NCI-H226 (cell line): ENCODE measurements around the gene SERTAD4.
A peak's percentile ranks its signal among the peaks of the same experiment; 100 is the strongest.

Experiments used
- DNase-seq: peaks from one replicate; pipeline ENCODE4 v3.0.0-alpha.2; 2015

The SERTAD4 gene

DNA sequence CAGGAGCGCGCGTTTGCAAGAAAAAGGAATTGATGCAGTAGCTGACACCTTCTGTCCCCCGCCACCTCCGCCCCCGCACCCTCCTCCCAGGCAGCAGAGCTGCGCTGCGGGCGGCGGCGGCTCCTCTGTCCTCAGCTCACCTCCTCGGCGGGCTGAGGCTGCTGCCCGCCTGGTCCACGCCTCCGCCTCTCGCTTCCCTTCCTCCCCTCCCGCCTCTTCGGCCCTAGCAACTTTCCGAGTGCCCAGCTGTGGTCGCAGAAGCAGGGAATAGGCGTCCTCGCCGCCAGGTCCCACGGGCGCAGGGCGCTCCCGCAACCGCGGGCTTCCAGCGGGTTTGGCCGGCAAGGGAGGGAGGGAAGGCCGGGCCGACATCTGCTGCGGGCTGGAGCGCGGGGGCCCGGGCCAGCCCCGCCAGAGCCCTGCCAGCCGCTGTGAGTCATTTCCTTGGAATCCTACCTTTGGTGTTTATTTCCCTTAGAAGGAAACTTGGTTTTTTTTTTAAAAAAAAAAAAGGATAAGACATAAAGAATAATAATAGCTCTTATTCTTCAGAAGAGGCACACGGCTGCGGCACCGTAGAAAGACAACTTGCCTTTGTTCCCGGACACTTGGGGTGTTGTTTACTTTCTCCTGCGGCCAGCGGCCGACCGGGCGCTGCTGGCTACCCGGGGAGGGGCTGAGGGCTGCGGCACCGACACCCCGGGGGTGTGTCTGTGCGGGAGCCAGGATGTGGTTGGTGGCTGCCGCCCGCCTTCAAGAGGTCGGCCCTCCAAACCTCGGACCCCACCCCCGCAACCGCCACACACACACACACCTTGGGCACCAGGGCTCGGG is 1.1 kb downstream of the SERTAD4 start:
- peak; percentile 42 for DNase-seq

- DNase-seq: no peak
Observed at GRCh38 chr1:210234329-210234757, 1.7 kb downstream of the SERTAD4 start.

DNA sequence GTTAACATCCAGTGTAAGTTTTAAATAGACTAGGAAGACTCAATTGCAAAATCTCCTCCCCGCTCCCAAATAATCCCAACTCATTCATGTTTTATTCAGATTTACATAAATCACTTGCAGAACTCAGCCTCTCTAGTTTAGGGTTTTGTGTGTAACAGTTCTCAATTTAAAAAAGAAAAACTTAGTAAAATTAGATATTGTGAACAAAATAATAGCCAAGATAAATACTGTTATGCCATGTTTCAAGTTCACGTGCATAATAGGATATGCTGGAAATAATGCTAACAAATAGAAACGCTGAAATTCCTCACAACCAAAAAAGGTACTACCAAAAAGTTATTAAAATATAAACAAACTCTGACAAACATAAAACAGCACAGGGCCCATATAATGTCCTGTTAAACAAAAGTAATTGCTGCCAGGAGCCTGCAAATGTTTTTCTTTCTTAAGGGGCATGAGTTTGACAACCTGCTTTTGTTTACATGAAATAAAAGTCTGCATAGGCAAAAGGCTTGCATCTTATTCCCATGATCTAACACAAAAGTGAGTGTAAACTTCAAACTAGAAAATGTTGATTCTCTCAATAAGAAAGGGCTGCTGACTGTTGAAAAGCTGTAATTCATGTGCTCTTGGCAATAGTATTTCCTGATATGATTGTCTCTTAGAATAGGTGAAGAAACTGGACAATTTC is 2.9 kb downstream of the SERTAD4 start:
- DNase-seq: no peak

- DNase-seq: no peak
Observed at GRCh38 chr1:210236386-210236839, 3.8 kb downstream of the SERTAD4 start.

DNA sequence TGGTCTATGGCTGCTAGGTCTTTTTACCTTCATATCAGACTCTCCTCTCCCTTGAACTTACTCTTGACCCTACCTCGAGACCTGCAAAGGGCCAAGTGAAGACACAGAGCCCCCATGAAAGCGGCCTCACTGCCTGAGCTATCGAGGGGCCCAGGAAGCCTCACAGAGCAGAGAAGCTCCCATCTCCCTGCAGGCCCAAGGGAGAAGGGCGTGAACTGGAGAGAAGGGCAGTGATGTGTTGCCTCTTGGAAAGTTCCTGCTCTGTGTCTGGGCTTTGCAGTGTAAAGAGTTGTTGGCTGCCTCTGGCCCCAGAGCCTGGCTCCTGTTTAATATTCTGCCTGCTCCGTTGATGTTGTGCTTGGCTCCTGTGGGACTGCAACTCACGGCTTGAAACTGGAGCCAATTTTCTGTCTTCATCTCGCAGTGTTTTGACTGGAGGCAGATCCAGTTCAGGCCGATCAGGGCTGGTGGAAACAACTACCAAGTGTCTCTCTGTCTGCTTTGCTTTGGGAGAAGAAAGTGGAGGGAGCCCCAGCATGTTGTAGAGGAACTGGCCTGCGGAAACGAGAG is 4.3 kb downstream of the SERTAD4 start:
- DNase-seq: no peak

DNA sequence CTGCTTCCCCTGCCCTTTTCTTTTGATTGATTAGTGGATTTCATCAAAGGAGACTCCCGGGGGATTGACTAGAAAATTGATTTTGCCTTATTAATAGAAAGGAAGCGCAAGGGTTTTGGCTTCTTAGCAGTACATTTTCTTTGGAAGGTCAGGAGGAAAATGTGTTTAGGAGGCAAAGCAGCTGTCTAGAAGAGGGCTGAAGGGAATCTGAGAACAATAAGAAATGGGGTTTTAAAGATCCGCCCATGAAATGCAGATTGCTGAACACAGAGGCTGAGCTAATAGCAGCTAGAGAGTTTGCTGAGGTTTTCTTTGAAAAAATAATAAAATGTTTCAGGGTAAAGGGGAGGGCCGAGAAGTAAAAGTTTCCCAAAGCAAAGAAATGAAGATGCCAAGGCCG is 4.9 kb downstream of the SERTAD4 start:
- DNase-seq: no peak

DNA sequence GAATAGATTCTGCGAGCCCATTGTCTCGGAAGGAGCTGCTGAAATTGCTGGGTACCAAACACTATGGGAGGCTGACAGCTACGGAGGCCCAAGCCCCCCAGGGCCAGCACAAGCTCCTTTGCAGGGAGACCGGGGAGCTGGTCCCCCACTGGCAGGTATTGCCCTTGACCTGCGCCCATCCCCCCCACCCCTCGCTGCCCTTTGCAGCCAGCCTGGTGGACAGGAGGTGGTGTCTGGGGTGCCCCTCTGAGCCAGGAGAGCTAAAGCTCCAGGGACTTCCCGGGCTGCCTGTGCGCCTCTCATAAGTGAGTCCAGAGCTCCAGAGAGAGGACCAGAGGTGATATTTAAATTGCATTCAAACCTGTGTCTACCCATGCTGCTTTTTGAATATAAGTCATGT is 5.4 kb downstream of the SERTAD4 start:
- no peak for DNase-seq

DNA sequence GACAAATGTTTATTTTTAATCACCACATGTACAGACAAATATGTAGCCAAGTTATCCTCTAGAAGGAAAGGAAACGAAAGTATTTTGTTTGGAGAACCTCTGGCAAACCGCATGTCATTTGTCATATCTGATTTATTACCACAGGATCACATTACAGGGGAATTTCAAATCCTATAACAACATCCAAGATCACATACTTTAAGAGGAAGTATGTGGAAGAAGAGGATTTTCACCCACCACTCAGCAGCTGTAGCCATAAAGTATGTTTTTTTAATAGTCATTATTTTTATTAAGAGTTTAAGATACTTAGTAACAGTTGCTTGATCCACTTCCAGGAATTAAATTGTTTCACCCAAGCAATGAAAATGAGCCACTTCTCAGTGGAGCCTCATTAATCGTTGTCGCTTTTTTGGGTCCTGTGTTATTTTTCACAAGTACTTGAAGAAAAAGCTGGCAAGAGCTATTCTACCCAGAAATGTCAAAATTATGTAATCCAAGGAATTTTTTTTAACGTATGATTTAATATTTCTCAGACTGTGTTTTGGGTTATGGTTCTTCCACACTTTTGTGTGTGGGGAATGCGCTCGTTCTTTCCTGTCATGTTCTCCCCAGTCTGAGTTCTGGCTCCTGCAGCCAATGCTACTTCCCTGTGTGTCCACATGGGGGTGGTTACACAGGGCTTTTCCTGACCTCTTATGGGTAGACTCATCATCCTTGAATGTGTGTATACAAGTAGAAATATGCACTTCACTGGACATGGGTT is 6.9 kb downstream of the SERTAD4 start:
- peak; percentile 65 for DNase-seq

DNA sequence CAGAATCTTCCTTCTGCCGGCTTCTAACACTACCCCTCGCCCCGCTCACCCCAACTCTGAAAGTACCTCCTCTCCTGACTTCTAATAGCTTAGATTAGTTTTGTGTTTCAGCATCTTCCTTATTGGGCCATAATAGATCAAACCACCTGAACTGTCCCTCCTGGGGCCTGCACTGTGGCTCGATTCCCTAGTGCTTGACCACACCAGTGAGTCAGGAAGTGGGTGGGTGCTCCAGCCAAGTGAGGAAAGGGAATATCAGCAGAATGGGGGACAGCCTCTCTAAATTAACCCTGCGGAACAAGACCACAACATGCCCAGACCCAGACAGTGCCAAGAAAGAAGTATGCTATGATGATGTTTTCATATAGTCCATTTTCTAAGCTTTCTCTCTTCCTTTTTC is 8.5 kb downstream of the SERTAD4 start:
- DNase-seq: no peak

DNA sequence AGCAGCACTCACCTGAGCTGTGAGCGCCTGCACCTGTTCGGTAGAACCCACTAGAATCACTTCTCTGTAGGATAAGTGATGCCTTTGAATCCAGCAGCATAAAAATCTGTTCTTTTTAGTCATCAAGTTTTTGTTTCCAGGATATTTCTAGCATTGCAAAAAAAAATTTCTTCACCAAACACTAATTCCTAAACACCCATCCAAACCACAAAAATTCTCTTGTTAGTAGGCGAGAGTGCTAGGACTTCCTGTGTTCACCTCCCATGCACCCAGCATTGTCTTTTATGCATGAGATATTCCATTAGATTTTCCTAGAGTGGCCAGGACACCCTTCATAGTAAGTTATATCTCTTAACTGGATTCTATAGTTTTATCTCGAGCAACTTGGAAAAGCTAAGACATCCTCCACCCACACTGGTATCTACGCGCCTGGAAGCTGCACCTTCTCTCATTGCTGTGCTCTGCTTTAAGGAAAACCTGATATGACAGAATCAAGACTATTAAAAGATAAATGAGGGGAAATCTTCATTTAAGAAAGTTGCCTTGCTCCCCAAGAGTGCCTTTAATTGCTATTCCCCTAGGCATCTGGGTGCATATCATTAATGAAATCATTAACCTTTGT is 12.3 kb downstream of the SERTAD4 start:
- peak; percentile 29 for DNase-seq

GRCh38 chr1:210246447-210246846 is 13.9 kb downstream of the SERTAD4 start:
- DNase-seq: no peak

- DNase-seq: no peak
Observed at GRCh38 chr1:210248341-210248740, 15.7 kb downstream of the SERTAD4 start.

- DNase-seq: no peak
Observed at GRCh38 chr1:210250665-210250997, 18.0 kb downstream of the SERTAD4 start.

DNA sequence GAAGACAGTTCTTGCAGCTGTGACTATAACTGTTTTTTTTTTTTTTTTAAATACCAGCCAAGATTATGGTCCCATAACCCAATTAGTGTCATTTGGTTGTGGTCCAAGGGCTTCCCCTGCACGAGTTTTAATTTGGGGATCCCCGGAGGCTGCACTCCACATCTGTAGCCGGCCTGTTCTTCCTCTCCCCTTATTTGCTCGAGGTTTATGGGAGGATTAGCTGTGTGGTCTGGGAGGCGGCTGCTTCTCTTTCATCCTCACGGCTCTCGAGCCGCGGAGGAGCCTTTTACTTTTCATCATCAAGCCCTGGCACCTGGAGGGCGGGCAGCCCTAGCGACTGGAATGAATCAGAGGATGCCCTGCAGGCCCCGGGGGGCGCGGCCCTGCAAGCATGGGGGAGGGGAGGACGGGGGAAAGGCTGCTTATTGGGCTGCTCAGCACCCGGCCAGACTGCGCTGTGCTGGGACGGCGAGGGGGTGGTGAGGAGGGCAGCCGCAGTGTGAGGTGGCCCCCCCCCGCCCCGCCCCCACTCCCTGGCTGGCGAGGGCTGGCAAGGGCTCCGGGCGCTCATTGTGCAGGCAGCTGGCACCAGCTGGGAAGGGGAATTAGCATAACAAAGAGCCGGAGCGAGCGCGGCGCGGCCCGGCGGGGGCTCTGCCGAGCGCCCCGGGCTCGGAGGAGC is 18.5 kb downstream of the SERTAD4 start:
- peak; percentile 66 for DNase-seq

DNA sequence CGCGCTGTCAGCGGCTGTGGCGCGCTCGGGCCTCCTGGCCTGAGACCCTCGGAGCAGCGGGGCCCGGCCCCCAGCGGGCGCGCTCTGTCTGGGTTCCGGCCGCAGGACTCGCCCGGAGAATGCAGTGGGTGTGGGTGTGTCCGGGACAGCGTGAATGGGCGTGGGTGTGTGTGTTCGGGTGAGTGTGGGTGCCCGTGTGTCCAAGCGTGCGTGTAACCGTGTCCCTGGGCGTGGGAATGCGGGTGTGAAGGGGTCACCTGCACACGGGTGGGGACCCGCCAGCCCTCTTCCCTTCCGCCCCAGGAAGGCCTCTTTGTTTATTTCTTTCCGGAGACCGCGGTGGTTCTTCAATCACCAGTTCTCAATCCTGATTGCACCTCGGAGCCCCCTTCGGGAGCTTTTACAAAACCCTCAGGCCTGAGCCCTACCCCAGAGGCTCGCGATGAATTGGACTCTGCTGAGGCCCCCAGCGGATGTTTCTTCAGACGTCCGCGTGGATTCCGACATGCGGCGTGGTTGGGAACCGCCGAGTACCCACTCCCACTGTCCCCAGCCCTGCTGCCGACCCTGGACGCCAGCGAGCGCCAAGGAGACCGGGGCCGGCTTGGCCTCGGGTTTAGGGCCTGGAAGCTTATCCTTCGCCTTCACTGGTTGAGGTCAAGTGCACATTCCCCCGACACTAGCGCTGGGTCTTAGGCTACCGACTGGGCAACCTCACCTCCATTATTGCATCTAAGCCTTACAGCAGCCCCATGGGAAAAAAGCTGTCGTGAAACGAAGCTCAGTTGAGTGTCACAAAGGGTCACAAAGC is 19.3 kb downstream of the SERTAD4 start:
- DNase-seq: no peak

DNA sequence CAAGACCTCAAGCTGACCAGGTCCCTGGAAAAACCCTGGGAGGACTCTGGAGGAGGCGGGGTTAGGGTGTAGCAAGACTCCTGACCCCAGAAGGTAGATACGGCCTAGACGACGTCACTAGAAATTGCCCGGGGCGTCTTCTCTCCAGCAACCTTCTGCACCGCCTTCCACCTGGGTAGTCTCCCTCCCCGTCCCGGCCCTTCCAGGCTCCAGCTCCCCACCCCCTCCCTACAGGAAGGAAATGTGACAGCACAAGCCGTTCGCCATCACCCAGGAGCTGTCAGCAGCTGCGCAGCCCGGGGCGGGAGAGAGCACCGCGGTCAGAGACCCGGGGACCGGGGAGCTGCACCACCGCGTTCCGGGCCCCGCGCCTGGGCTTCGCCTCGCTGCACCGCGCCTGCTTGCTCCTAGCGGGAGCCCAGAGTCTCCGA is 20.0 kb downstream of the SERTAD4 start:
- no peak for DNase-seq

DNA sequence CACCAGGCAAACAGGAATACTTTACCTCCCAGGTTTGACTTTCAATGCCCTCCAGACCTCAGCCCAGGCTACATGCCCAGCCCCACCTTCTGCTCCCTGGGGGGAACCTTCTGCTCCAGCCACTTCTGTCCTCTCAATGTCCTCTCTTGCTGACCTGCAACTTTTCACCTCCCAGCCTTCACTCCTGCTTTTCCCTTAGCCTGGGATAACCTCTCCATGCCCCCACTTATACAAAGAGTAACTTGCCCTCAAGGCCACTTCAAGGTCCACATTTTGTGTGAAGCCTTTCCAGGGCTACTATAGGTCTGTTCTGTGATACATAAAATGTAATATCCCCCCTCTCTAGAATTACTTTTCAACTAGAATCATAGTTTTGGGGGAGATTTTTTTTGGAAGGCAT is 21.7 kb downstream of the SERTAD4 start:
- DNase-seq: no peak

DNA sequence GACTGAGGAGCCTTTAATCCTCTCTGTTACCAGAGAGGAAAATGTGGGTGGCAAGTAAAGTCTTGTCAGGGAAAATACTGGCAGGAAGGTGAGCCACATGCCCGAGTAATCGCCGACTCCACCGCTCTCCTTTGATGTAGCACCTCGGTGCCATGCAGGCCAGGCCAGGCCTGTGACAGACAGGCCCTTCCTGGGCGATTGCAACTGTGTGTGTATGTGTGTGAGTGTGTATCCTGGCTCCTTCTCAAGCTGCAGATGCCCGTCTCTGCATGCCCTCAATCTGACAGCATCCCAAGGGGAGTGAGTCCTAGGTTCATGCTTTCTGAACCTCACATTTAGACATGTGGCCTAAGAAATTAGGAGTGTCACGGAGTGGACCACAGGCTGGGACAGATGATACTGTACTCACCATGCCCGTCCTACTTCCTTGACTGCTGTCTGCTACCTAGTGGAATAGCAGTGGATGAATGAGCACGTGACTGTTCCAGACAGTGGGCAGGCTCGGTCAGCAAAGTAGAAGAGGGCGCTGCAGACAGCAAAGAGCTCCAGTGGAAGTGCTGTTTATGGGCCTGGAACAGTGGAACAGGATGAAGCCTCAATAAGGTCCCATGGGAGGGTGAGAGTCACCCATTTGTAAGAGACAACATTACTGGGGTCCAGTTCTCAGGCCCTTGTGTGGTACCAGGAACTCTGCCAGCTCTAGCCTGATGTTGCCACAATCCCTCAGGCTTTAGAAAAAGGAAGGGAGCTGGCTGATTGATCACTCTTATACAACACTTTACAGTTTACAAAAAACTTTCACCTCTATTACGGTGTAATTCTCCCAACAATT is 25.3 kb downstream of the SERTAD4 start:
- no peak for DNase-seq

DNA sequence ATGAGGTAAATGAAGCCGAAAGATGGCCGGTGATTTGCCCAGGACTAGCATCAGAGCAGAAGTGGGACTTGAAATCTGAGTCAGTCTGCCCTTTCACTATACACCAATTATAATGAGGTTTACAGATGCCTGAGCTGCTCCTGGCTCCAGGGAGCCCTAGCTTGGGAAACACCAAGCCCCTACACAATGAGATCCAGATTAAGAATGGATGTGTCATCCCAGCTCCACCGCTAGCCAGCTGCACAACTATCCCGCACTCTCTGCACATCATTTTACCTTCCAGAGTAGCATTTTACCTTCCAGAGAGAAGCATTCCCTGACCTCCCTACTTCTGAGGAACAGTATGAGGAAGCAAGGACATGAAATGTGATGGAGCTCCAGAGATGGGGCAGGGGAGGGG is 27.0 kb downstream of the SERTAD4 start:
- DNase-seq: peak; percentile 9

DNA sequence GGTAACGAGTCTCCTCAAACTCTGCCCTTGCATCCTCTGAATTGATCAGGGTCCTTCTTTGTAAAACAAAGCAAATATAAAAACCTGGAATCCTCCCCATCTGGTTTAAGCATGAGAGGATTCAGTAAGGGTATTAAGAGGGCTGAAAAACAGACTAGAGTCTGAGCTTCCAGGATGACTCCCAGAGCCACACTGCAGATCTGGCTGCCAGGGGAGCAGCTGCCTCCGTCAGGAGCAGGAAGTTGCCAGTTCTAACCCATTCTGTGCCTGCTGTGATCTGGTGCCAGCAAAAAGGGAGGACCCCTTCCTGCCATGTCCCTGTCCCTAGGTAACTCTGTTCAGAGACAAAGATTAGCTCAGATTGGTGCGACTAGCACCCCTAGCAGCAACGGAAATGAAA is 27.5 kb downstream of the SERTAD4 start:
- DNase-seq: no peak
